A673 (cell line): ENCODE data around the gene WFDC1.

Experiments
- CTCF ChIP-seq: fragments of 300-800, 200-600 bp; sonication (generic); conservative IDR thresholded peaks from 2 replicates; pipeline ENCODE4 v1.5.1; 2017; ENCODE audit warnings: low read depth, mild to moderate bottlenecking, antibody characterized with exemption, low read length, moderate library complexity, mixed read lengths
- EZH2 ChIP-seq: fragments of 200-600 bp; sonication (generic); IDR thresholded peaks from 2 replicates; pipeline ENCODE4 v1.6.1; 2017; ENCODE audit warnings: borderline replicate concordance, low read depth, mild to moderate bottlenecking, mixed read lengths, antibody characterized with exemption, low read length; ENCODE audit not compliant: poor library complexity, severe bottlenecking

- TF ChIP-seq CTCF (no peak), EZH2 (no peak)
Measured at GRCh38 chr16:84295203-84295860, 654 bp downstream of the WFDC1 start.
